ENCODE data around the gene FAM222A.

GRCh38 chr12:109811624-109811995, 98.0 kb downstream of the FAM222A start:
- no peak for TF ChIP-seq CTCF (IDR thresholded peaks at IDR 0.05; ENCODE audit: insufficient read depth, low read length)
- TF ChIP-seq POLR2AphosphoS5 (IDR thresholded peaks at IDR 0.05; ENCODE audit: low read depth), result no peak
